Endothelial cell of umbilical vein (primary cell): ENCODE measurements around the gene NDUFS1. TPM values are rescaled to one million over a fixed set of nuclear protein-coding genes. Genes with fewer than 3 reads are reported as not detected.

Experiments used
- BruUV-seq: library from RNA; stranded (reverse); fragments of 400-500 nt; replicated peaks from 2 replicates; lab custom pipeline; 2021; lab: Mats Ljungman, UMichigan
- CTCF ChIA-PET: fragments of 300-600, 350-600 bp; sonication (Branson Sonifier 250); formaldehyde crosslinking; loops from one replicate; lab custom pipeline; 2021; ENCODE audit warnings: antibody characterized with exemption, inconsistent platforms; lab: Charles Lee
- POLR2A ChIA-PET: fragments of 300-600, 350-600 bp; sonication (Branson Sonifier 250); formaldehyde crosslinking; loops from one replicate; lab custom pipeline; 2021; ENCODE audit warnings: antibody characterized with exemption, inconsistent platforms; lab: Charles Lee
- DNase-seq: peaks from one replicate; pipeline ENCODE4 v3.0.0-alpha.2; 2011; ENCODE audit warnings: low read depth, low spot score
- FAIRE-seq: peaks from 2 replicates; lab custom pipeline; 2011; peaks lifted over from hg19 to GRCh38; lab: Jason Lieb, UNC
- H2AFZ ChIP-seq: 2 replicates; pipeline ENCODE4 v1.6.0; 2012; ENCODE audit warnings: low read depth, low read length, control low read depth, inconsistent platforms
- H3K27ac ChIP-seq: 2 replicates; pipeline ENCODE4 v1.5.1; 2011; ENCODE audit warnings: low read depth, mild to moderate bottlenecking, control low read depth, low read length, moderate library complexity; ENCODE audit not compliant: insufficient read depth
- H3K27me3 ChIP-seq, 2 experiments: 2 replicates each; pipeline versions ENCODE4 v1.6.0 to v1.6.1; 2011; ENCODE audit warnings: low read length in 2 of 2, mixed read lengths in 1 of 2; ENCODE audit not compliant: control insufficient read depth in 2 of 2, insufficient read depth in 2 of 2
- H3K36me3 ChIP-seq, 2 experiments: 2 replicates in 1 of 2; 3 replicates in 1 of 2; pipeline ENCODE4 v1.5.1; 2011; ENCODE audit warnings: low read length in 2 of 2, mild to moderate bottlenecking in 1 of 2, moderate library complexity in 1 of 2; ENCODE audit not compliant: control insufficient read depth in 2 of 2, insufficient read depth in 2 of 2; ENCODE audit errors: extremely low read depth in 1 of 2
- H3K4me1 ChIP-seq: 3 replicates; pipeline ENCODE4 v1.5.1; 2011; ENCODE audit warnings: mild to moderate bottlenecking, low read length; ENCODE audit not compliant: control insufficient read depth, insufficient read depth; ENCODE audit errors: extremely low read depth
- H3K4me2 ChIP-seq: 2 replicates; pipeline ENCODE4 v1.6.1; 2011; ENCODE audit warnings: low read length, control low read depth, mixed read lengths; ENCODE audit not compliant: insufficient read depth
- H3K4me3 ChIP-seq, 3 experiments: fragments of 200-600 bp in 1 of 3; sonication (generic), shearing (Covaris generic) in 1 of 3; replicated peaks in 1 of 3; 2 replicates each; pipeline ENCODE4 v1.5.1; 2011 to 2016; ENCODE audit warnings: control low read depth in 3 of 3, low read length in 3 of 3, mild to moderate bottlenecking in 2 of 3, inconsistent platforms in 1 of 3, low read depth in 1 of 3, moderate library complexity in 1 of 3; ENCODE audit not compliant: insufficient read depth in 1 of 3
- H3K79me2 ChIP-seq: 2 replicates; pipeline ENCODE4 v1.6.0; 2012; ENCODE audit warnings: low read length, inconsistent platforms; ENCODE audit not compliant: control insufficient read depth, insufficient read depth
- H3K9ac ChIP-seq: replicated peaks from 2 replicates; pipeline ENCODE3; 2011; ENCODE audit warnings: low read length, control low read depth; ENCODE audit not compliant: insufficient read depth; ENCODE audit errors: extremely low read depth
- H3K9me1 ChIP-seq: replicated peaks from 3 replicates; pipeline ENCODE4 v1.6.0; 2011; ENCODE audit warnings: mild to moderate bottlenecking, low read length; ENCODE audit not compliant: control insufficient read depth, insufficient read depth; ENCODE audit errors: extremely low read depth
- H3K9me3 ChIP-seq: replicated peaks from 2 replicates; pipeline ENCODE4 v1.5.1; 2012; ENCODE audit warnings: low read length, inconsistent platforms; ENCODE audit not compliant: control insufficient read depth, insufficient read depth
- H4K20me1 ChIP-seq: replicated peaks from 2 replicates; pipeline ENCODE3; 2011; ENCODE audit warnings: mild to moderate bottlenecking, low read length; ENCODE audit not compliant: control insufficient read depth, insufficient read depth; ENCODE audit errors: extremely low read depth
- EZH2 ChIP-seq: IDR thresholded peaks from 2 replicates; pipeline ENCODE4 v1.6.1; 2012; ENCODE audit warnings: borderline replicate concordance, low read depth, mild to moderate bottlenecking, moderate library complexity, low read length, inconsistent platforms; ENCODE audit not compliant: severe bottlenecking
- FOS ChIP-seq: IDR thresholded peaks from 2 replicates; pipeline ENCODE4 v1.6.1; 2011; ENCODE audit warnings: mild to moderate bottlenecking, low read length, moderate library complexity, borderline replicate concordance; ENCODE audit not compliant: insufficient read depth
- GATA2 ChIP-seq: IDR thresholded peaks from 2 replicates; pipeline ENCODE4 v1.7.0; 2011; ENCODE audit warnings: low read depth, mild to moderate bottlenecking, moderate library complexity, mixed read lengths, low read length; ENCODE audit not compliant: insufficient read length, insufficient read depth
- JUN ChIP-seq: IDR thresholded peaks from 2 replicates; pipeline ENCODE4 v1.6.1; 2011; ENCODE audit warnings: borderline replicate concordance, low read depth; ENCODE audit not compliant: insufficient read length, insufficient read depth
- MYC ChIP-seq: IDR thresholded peaks from one replicate; pipeline ENCODE4 v1.6.1; 2011; ENCODE audit warnings: mild to moderate bottlenecking, low read depth, low read length
- POLR2A ChIP-seq: IDR thresholded peaks from 2 replicates; pipeline ENCODE4 v1.6.1; 2012; ENCODE audit warnings: low read depth, mild to moderate bottlenecking, control low read depth, low read length
- POLR2AphosphoS5 ChIP-seq: IDR thresholded peaks from 2 replicates; pipeline ENCODE4 v1.6.1; 2012; ENCODE audit warnings: low read depth, mild to moderate bottlenecking, control low read depth, low read length, moderate library complexity; ENCODE audit not compliant: insufficient read depth
- dilution Hi-C: fragments of 300-500 bp; cut with MboI; formaldehyde crosslinking; loops from one replicate; pipeline ENCODE4 v1.15.0; 2019; ENCODE audit warnings: low sequenced_read_pairs; ENCODE audit not compliant: extremely low pct_ligation_motif_present
- intact Hi-C: fragments of 100-400 bp; cut with micrococcal nuclease; formaldehyde crosslinking; loops from one replicate; pipeline ENCODE4 v1.10.0; 2022
- polyA plus RNA-seq, 4 experiments: library from polyadenylated mRNA; depleted of rRNA in 3 of 4; stranded (reverse) in 3 of 4; unstranded in 1 of 4; fragments of >200 nt; gene quantifications; 2 replicates each; pipeline versions ENCODE4 v1.2.1 to v1.2.3, GENCODE V29; 2011 to 2012; ENCODE audit warnings: missing spikeins in 1 of 4
- total RNA-seq: library from RNA; stranded (reverse); gene quantifications from 2 replicates; pipeline ENCODE4 v1.2.3, GENCODE V29; 2021
- TF ChIP-seq, protein P1 (sequence below), 2 donors: IDR thresholded peaks; 1 replicate in 1 of 2; 2 replicates in 1 of 2; pipeline ENCODE4 v1.5.1; 2011; ENCODE audit warnings: low read length in 2 of 2, mild to moderate bottlenecking in 2 of 2, moderate library complexity in 2 of 2, control low read depth in 1 of 2, inconsistent platforms in 1 of 2, low read depth in 1 of 2; ENCODE audit not compliant: insufficient read depth in 1 of 2; ENCODE audit errors: extremely low read depth in 1 of 2
- TF ChIP-seq, protein P2 (sequence below): IDR thresholded peaks from 2 replicates; pipeline ENCODE4 v1.6.1; 2011; ENCODE audit not compliant: insufficient read depth, insufficient read length

The NDUFS1 gene
- total and polyA plus RNA-seq, 2 donors (not counting 3 experiments of a cell fraction or from before 2014, with no cell fraction given): 49.8 to 93.2 TPM

DNA sequence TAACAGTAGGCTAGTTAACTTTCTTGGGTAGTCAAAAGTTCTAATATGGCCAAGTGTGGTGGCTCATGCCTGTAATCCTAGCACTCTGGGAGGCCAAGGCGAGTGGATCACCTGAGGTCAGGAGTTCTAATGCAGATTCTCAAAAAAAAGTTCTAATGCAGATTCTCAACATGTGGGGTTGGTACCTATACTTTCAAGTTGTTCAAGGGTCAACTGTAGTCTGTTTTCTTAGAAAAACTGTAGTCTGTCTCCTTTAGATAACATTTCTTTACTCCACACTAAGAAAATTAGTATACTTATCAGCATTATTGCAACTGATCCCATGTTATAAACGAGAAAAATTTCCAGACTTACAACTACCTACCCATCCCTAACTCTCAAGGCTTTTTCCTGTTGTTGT lies 89.8 kb downstream of the NDUFS1 start:
- H4K20me1 ChIP-seq: no peaks in the 10 kb centered on the region
- dilution Hi-C loops: no loop called here
- DNase-seq: no peak
- H3K27me3 ChIP-seq: no peaks in the 10 kb centered on the region
- no peak overlapping the region for H3K27ac ChIP-seq
- no peaks in the 10 kb centered on the region for H3K9me1 ChIP-seq
- TF ChIP-seq POLR2AphosphoS5 (no peak), FOS (no peak), EZH2 (no peak), GATA2 (no peak), MYC (no peak), JUN (no peak), POLR2A (no peak)
- TF ChIP-seq, protein P1, sequence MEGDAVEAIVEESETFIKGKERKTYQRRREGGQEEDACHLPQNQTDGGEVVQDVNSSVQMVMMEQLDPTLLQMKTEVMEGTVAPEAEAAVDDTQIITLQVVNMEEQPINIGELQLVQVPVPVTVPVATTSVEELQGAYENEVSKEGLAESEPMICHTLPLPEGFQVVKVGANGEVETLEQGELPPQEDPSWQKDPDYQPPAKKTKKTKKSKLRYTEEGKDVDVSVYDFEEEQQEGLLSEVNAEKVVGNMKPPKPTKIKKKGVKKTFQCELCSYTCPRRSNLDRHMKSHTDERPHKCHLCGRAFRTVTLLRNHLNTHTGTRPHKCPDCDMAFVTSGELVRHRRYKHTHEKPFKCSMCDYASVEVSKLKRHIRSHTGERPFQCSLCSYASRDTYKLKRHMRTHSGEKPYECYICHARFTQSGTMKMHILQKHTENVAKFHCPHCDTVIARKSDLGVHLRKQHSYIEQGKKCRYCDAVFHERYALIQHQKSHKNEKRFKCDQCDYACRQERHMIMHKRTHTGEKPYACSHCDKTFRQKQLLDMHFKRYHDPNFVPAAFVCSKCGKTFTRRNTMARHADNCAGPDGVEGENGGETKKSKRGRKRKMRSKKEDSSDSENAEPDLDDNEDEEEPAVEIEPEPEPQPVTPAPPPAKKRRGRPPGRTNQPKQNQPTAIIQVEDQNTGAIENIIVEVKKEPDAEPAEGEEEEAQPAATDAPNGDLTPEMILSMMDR (IDR thresholded peaks at IDR 0.05; ENCODE audit: extremely low read depth in 1 of 2, insufficient read depth in 1 of 2, low read depth in 1 of 2, low read length in 2 of 2): no peak
- TF ChIP-seq, protein P2, sequence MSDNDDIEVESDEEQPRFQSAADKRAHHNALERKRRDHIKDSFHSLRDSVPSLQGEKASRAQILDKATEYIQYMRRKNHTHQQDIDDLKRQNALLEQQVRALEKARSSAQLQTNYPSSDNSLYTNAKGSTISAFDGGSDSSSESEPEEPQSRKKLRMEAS: no peak
- H3K79me2 ChIP-seq: peaks cover 48% of the 10 kb centered on the region
- H2AFZ ChIP-seq: no peak overlapping the region
- POLR2A ChIA-PET: no interaction called here
- H3K9ac ChIP-seq: no peak overlapping the region
- no peaks in the 10 kb centered on the region for H3K9me3 ChIP-seq
- no peak overlapping the region for H3K4me2 ChIP-seq
- BruUV-seq: no TSS peak
- no peak overlapping the region for H3K4me3 ChIP-seq
- H3K36me3 ChIP-seq: no peaks in the 10 kb centered on the region
- intact Hi-C loops: no loop called here
- CTCF ChIA-PET: interaction anchor here (1.7 kb wide), 1 partner anchor 27 kb away, joined by 5 read pairs; no protein-coding TSS in a partner anchor
- FAIRE-seq: no peak
- no peaks in the 10 kb centered on the region for H3K4me1 ChIP-seq
